Body of pancreas (tissue), 4 donors: ENCODE measurements around the gene ANKRD13C. TPM values are rescaled to one million over a fixed set of nuclear protein-coding genes. Genes with fewer than 3 reads are reported as not detected.

Experiments
- ATAC-seq: fragments of 150-250 bp; one replicate; pipeline ENCODE4 v1.9.1; 2016
- DNase-seq, 4 donors: peaks; one replicate each; pipeline ENCODE4 v3.0.0-alpha.2; 2019
- H3K27ac ChIP-seq, 4 donors: fragments of 200-600 bp; sonication (generic); 1 replicate in 3 of 4; 2 replicates in 1 of 4; pipeline versions ENCODE4 v1.5.1 to v1.6.1; 2016 to 2019; ENCODE audit warnings: mild to moderate bottlenecking in 1 of 4, mixed read lengths in 1 of 4, moderate library complexity in 1 of 4
- H3K27me3 ChIP-seq, 2 donors: fragments of 200-600 bp; sonication (generic); one replicate each; pipeline ENCODE4 v1.6.0; 2016; ENCODE audit warnings: mild to moderate bottlenecking in 1 of 2
- H3K36me3 ChIP-seq, 2 donors: fragments of 200-600 bp; sonication (generic); replicated peaks in 1 of 2; 2 replicates each; pipeline ENCODE4 v1.5.1; 2016; ENCODE audit warnings: low read depth in 2 of 2; ENCODE audit not compliant: insufficient read depth in 1 of 2
- H3K4me1 ChIP-seq: fragments of 200-600 bp; sonication (generic); one replicate; pipeline ENCODE4 v1.6.0; 2016
- H3K4me3 ChIP-seq, 2 donors: fragments of 200-600 bp; sonication (generic); 1 replicate in 1 of 2; 2 replicates in 1 of 2; pipeline ENCODE4 v1.5.1; 2016 to 2019
- H3K9me3 ChIP-seq, 3 donors: fragments of 200-600 bp; sonication (generic); 1 replicate in 2 of 3; 2 replicates in 1 of 3; pipeline ENCODE4 v1.5.1; 2016
- POLR2A ChIP-seq, 3 donors: fragments of 450-650 bp; IDR thresholded peaks; one replicate each; pipeline ENCODE4 v1.6.1; 2016; ENCODE audit warnings: antibody characterized with exemption in 3 of 3, mild to moderate bottlenecking in 2 of 3
- WGBS, 2 donors: methylation state at CpG; one replicate each; pipeline ENCODE4 v1.1.5; 2017; 5-methylcytosine and 5-hydroxymethylcytosine counted together
- intact Hi-C: fragments of 100-400 bp; cut with DNase I; formaldehyde crosslinking; loops from one replicate; pipeline ENCODE4 v1.15.1; 2023
- total RNA-seq, 2 donors: library from RNA; depleted of rRNA; stranded (reverse); fragments of >200 nt; gene quantifications; one replicate each; pipeline ENCODE4 v1.1.0, GENCODE V29; 2016
- TF ChIP-seq, protein P1 (sequence below), 7 experiments: fragments of 450-650 bp in 4 of 7; fragments of 200-600 bp in 3 of 7; sonication (generic) in 3 of 7; IDR thresholded peaks; one replicate each; pipeline ENCODE4 v1.5.1; 2016 to 2019; ENCODE audit warnings: antibody characterized with exemption in 7 of 7

Gene ANKRD13C
- total RNA-seq, 2 donors from 2014 or later = 13.7 to 21.8 TPM

DNA sequence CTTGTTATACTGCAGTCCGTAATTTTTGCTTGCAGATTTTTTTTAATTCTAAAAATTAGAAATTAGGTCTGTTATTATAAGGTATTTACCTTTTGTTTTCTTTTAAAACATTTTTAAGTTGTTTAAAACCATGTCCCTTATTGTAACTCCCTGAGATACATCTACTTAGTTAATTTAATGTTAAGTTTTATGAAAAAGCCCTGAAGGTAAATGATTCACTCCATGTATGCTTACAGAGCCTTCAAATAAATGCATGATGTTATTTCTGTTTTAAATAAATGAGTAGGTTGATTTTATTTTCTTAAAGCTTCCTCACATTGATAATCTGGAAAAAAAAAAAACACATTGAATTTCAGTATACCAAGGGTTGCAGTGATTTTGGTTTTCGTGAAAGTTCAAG is 125.9 kb downstream of the ANKRD13C start:
- intact Hi-C loops = no loop called here
- no peak overlapping the region for H3K27ac ChIP-seq
- no peaks in the 10 kb centered on the region for H3K9me3 ChIP-seq
- TF ChIP-seq, protein P1, sequence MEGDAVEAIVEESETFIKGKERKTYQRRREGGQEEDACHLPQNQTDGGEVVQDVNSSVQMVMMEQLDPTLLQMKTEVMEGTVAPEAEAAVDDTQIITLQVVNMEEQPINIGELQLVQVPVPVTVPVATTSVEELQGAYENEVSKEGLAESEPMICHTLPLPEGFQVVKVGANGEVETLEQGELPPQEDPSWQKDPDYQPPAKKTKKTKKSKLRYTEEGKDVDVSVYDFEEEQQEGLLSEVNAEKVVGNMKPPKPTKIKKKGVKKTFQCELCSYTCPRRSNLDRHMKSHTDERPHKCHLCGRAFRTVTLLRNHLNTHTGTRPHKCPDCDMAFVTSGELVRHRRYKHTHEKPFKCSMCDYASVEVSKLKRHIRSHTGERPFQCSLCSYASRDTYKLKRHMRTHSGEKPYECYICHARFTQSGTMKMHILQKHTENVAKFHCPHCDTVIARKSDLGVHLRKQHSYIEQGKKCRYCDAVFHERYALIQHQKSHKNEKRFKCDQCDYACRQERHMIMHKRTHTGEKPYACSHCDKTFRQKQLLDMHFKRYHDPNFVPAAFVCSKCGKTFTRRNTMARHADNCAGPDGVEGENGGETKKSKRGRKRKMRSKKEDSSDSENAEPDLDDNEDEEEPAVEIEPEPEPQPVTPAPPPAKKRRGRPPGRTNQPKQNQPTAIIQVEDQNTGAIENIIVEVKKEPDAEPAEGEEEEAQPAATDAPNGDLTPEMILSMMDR (IDR thresholded peaks at IDR 0.05) = no peak
- no peak for TF ChIP-seq POLR2A (IDR thresholded peaks at IDR 0.05)
- H3K36me3 ChIP-seq = peaks cover 0 to 18% of the 10 kb centered on the region in 2 donors
- no peak for ATAC-seq
- DNase-seq = no peak
- 83 to 87% methylated on average over 2 of the region's 2 CpGs for WGBS, 2 donors
- no peak overlapping the region for H3K4me3 ChIP-seq
- H3K4me1 ChIP-seq = peaks cover 18% of the 10 kb centered on the region
- H3K27me3 ChIP-seq = no peaks in the 10 kb centered on the region

DNA sequence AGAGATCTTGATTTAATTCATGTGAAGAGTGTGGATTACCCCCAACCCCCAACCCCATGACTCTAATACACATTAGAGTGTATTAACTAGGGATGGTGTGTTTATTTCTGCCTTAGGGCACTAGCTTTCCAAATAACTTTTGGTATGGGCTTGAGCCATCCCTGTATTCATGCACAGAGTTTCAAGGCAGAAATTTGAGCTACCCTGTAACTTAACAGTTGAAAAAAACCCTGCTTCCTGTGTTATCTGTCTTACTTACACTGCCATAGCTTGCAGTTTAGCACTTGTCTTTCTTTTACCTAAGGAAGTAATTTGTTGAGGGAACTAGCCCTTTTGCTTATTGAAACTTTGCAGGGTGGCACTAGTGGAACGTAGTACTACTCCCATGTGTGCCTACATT is 127.1 kb downstream of the ANKRD13C start:
- DNase-seq = no peak
- H3K36me3 ChIP-seq = peaks cover 0 to 13% of the 10 kb centered on the region in 2 donors
- no peak for ATAC-seq
- no peak overlapping the region for H3K4me3 ChIP-seq
- no peak overlapping the region for H3K27ac ChIP-seq
- H3K9me3 ChIP-seq = no peaks in the 10 kb centered on the region
- whole genome bisulfite sequencing, 2 donors = 35 to 37% methylated on average over 1 of the region's 1 CpG
- no peaks in the 10 kb centered on the region for H3K27me3 ChIP-seq
- TF ChIP-seq, protein P1 (IDR thresholded peaks at IDR 0.05) = no peak
- TF ChIP-seq POLR2A (IDR thresholded peaks at IDR 0.05) = no peak
- peaks cover 31% of the 10 kb centered on the region for H3K4me1 ChIP-seq
- intact Hi-C loops = no loop called here

DNA sequence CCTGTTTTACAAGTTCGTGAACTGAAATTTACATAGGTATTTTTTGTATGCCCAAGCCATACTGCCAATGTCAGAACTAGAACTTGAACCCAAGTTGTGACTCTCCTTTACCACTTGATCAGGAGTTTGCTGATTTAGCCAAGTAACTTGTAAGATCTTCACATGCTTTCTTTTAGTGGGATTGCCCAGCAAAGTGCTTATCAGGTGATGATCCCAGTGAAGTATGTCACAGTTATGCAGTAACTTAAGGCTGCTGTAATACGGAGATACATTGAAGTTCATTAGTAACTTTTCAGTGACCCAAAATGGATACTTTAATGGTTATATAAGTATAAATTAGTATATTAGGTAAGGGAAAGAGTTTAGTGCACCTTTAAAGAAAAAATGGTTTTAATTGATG is 129.6 kb downstream of the ANKRD13C start:
- TF ChIP-seq POLR2A (IDR thresholded peaks at IDR 0.05) = no peak
- TF ChIP-seq, protein P1 (IDR thresholded peaks at IDR 0.05) = no peak
- ATAC-seq = no peak
- intact Hi-C loops = no loop called here

DNA sequence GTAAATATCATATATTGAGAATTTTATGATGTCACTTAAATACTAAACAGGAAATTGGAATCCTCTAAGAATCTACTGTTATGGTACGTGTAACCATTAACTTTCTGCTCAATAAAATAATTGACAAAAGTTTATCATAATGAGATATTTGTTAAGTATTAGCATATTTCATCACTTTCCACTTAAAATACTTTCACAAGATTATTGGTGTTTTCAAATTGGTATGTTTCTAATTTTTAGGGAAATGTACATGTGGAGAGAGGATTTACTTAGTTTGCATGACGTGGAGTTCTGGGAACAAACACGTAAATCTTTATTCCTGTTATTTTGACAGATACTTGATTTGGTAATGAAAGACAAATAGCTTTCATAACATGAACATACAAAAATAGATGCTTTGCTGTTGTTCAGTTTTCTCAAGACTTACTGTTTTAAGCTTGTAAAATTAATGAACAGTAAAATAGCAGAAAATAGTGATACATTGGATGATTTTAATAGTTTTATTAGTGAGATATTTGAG is 131.7 kb downstream of the ANKRD13C start:
- intact Hi-C loops = no loop called here
- no peak for ATAC-seq
- Histone ChIP-seq H3K36me3 (no peaks in the 10 kb centered on the region), H3K4me3 (no peak overlapping the region), H3K27ac (peak overlapping the region in 3 of 4 donors; percentile 93 to 98 (median 98)), H3K4me1 (peaks cover 37% of the 10 kb centered on the region), H3K9me3 (no peaks in the 10 kb centered on the region), H3K27me3 (no peaks in the 10 kb centered on the region)
- no peak for DNase-seq
- no peak for TF ChIP-seq POLR2A (IDR thresholded peaks at IDR 0.05)
- TF ChIP-seq, protein P1 (IDR thresholded peaks at IDR 0.05) = no peak
- 19 to 20% methylated on average over 3 of the region's 3 CpGs for WGBS, 2 donors

More for the DNA sequence above, 129.6 kb downstream of the ANKRD13C start:
- Histone ChIP-seq H3K9me3 (no peaks in the 10 kb centered on the region), H3K27ac (no peak overlapping the region), H3K4me3 (no peak overlapping the region), H3K4me1 (peaks cover 37% of the 10 kb centered on the region), H3K27me3 (no peaks in the 10 kb centered on the region), H3K36me3 (peaks cover 0 to 10% of the 10 kb centered on the region in 2 donors)
- no peak for DNase-seq
- WGBS, 2 donors = 80 to 87% methylated on average over 2 of the region's 2 CpGs
